GM21786 (cell line): Measurements from ENCODE around the gene SPRR2F.

Experiments used
- ATAC-seq: cut with Tn5 transposase; IDR thresholded peaks from one replicate; pipeline ENCODE4 v1.9.1; 2021; ENCODE audit not compliant: unreplicated experiment

The SPRR2F gene

GRCh38 chr1:153072806-153073726, 40.2 kb downstream of the SPRR2F start:
- ATAC-seq: no peak

GRCh38 chr1:153071511-153071910, 41.8 kb downstream of the SPRR2F start, which contains the start of gene SPRR2B:
TSS of gene SPRR2B (minus strand) at chr1:153071611. CDS start at chr1:153070839, 772 bp downstream.
- ATAC-seq: no peak

GRCh38 chr1:153070243-153070642, 43.1 kb downstream of the SPRR2F start:
- no peak for ATAC-seq
